Stimulated activated CD4-positive, alpha-beta T cell treated with anti-CD3 and anti-CD28 coated beads, Interleukin-15, amount 100 ng/mL, for 24 hours (primary cell): ENCODE measurements around the gene SPAST.
A peak's percentile ranks its signal among the peaks of the same experiment; 100 is the strongest.
"Not testable (repeated sequence)": the region's sequence is repeated elsewhere in the genome, so short reads cannot be mapped to it uniquely, and the experiment has no call there.

Source experiments
- DNase-seq: peaks from one replicate; pipeline ENCODE4 v3.0.0-alpha.2; 2020

The SPAST gene, protein sequence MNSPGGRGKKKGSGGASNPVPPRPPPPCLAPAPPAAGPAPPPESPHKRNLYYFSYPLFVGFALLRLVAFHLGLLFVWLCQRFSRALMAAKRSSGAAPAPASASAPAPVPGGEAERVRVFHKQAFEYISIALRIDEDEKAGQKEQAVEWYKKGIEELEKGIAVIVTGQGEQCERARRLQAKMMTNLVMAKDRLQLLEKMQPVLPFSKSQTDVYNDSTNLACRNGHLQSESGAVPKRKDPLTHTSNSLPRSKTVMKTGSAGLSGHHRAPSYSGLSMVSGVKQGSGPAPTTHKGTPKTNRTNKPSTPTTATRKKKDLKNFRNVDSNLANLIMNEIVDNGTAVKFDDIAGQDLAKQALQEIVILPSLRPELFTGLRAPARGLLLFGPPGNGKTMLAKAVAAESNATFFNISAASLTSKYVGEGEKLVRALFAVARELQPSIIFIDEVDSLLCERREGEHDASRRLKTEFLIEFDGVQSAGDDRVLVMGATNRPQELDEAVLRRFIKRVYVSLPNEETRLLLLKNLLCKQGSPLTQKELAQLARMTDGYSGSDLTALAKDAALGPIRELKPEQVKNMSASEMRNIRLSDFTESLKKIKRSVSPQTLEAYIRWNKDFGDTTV

GRCh38 chr2:32063310-32064020 is at the start of gene SPAST:
TSS of gene SPAST (plus strand) at chr2:32063556. CDS start at chr2:32063832, 276 bp downstream.
- peak; percentile 99 for DNase-seq

DNA sequence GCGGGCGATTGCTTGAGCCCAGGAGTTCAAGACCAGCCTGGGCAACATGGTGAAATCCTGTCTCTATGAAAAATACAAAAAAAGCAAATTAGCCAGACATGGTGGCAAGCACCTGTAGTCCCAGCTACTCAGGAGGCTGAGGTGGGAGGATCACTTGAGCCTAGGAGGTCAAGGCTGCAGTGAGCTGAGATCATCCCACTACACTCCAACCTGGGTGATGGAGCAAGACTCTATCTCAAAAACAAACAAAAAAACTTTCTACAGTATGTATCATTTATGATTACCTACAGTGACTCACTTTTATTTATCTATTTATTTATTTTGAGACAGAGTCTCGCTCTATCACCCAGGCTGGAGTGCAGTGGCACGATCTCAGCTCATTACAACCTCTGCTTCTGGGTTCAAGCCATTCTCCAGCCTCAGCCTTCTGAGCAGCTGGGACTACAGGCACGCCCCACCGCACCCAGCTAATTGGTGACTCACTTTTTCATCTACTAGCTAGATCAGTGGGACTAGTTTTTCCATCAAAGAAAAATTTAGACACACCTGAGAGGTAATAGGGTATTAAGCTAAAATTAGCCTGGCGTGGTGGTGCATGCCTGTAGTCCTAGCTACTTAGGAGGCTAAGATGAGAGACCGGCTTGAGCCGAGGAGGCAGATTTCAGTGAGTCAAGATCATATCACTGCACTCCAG is 44.4 kb upstream of the SPAST start:
- not testable (repeated sequence) for DNase-seq

DNA sequence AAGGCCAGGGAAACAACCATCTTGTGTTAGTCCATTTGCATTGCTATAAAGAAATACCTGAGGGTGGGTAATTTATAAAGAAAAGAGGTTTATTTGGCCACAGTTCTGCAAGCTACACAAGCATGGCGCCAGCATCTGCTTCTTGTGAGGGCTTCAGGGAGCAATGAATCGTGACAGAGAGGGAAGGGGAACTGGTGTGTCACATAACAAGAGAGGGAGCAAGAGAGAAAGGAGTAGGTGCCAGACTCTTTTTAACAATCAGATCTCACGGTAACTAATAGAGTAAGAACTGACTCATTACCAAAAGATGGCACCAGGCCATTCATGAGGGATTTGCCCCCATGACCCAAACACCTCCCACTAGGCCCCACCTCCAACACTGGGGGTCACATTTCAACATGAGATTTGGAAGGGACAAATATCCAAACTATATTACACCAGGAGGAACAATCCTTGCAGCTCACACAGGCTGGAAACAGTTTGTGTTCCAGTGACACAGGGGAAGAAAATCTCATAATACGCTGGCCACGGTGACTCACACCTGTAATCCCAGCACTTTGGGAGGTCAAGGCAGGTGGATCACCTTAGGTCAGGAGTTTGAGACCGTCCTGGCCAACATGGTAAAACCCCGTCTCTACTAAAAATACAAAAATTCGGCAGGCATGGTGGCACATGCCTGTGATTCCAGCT is 29.0 kb upstream of the SPAST start:
- not testable (repeated sequence) for DNase-seq

DNA sequence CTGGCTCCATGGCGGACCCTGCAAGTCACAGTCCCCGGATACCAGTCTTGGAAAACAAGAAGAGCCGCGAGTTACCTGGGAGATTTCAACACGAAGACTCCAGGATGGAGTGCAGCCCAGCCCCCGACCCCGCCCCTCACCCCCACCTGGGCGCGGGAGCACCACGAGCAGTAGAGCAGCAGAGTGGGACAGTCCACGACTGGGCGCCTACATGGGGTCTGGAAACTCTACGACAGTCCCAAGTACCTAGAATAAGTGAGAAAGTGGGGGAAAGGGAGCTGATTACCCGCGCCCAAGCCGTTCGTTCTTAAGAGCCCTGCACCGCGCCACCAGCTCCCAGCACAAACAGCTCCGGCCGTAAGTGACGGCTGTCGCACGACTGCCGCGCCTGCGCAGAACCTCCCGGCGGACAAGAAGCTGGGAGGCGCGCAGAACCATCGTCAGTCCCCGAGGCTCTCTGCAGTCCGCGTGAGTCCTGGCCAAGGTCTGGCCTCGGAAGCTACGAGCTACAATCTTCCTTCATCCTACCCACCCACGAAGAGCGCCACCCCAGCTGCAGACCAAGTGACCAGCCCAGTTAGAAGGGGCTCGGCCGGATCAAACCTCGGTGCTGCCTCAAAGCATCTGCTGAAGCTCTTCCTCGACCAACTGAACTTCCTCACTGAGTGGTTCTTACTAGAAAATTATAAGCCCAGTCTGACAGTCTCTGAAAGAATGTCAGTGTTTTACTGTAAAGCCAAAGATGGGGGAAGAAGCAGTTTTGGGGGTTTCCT is 23.7 kb upstream of the SPAST start, which contains the start of gene DPY30:
Gene DPY30, minus strand, starts transcription at position 359 of the 773 bp plus-strand sequence. Its CDS starts 349 bp downstream, at position 10.
- peak; percentile 93 for DNase-seq

DNA sequence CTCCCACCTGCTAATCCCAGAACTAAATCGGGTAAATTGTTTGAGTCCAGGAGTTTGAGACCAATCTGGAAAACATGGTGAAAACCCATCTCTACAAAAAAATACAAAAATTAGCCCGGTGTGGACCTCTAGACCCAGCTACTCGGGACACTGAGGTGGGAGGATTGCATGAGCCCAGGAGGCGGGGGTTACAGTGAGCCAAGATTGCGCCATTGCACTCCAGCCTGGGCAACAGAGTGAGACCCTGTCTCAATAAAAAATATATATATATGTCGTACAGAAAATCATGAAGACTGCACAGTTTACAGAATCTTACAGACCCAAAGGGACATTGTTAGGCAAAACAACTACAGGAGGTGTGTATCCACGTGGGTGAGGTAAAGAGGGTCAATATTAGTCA is 19.8 kb upstream of the SPAST start:
- no peak for DNase-seq

GRCh38 chr2:32051836-32052439 is 11.4 kb upstream of the SPAST start:
- no peak for DNase-seq

- not testable (repeated sequence) for DNase-seq
Observed at GRCh38 chr2:32054583-32054982, 8.8 kb upstream of the SPAST start.

- DNase-seq, result no peak
Observed at GRCh38 chr2:32058130-32058529, 5.2 kb upstream of the SPAST start.

- no peak for DNase-seq
Observed at GRCh38 chr2:32060266-32060665, 3.1 kb upstream of the SPAST start.

GRCh38 chr2:32061430-32061829 is 1.9 kb upstream of the SPAST start:
- no peak for DNase-seq

DNA sequence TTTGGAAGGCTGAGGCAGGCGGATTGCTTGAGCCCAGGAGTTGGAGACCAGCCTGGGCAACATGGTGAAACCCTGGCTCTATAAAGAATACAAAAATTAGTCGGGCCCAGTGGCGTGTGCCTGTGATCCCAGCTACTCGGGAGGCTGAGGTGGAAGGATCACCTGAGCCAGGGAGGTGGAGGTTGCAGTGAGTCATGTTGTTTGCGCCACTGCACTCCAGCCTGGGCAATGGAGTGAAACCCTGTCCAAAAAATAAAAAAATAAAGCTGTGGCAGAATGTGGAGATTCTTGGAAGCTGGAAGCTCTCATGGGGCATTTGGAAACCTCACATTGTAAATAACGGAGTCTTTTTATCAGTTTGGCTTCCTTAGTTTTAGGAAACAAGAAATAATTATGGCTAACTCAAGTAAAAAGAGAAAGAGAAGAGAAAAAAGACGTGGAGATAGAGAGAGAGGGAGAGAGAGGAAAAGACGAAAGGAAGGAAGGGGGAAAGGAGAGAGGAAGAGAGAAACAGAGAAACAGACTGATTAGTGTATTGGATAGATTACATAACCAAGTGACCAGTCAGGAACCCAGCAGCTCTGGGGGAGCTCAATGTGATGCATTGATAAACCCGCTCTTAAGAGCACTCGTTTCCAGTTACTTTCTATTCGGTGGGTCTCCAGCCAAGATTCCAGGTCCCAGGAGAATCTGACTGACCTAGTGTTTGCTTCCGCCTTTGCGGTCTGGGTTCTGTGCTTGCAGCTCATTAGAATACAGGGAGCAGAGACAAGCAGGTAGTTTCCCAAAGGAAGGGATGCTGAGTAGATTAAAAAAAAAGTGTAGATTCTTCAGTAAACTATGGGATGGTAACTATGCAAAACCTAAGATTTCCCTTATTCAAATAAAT is 1.1 kb upstream of the SPAST start:
- DNase-seq, result peak; percentile 6

DNA sequence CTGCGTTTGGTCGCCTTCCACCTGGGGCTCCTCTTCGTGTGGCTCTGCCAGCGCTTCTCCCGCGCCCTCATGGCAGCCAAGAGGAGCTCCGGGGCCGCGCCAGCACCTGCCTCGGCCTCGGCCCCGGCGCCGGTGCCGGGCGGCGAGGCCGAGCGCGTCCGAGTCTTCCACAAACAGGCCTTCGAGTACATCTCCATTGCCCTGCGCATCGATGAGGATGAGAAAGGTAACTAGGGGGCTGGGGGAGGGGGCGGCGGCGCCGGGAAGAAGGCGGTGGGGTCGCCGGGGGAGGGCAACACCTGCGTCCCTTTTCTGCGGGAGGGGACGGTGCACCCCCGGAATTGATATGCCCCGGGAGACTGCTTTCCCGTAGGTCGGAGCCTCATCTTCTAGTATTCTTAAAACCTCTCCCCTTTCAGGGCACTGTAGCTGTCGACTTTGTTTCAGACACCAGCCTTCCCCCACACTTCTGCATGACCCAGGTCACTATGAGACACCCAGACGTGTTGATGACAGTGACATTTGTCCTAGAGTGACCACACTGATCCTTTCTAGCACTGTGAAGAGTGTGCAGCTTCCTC is 755 bp downstream of the SPAST start:
- no peak for DNase-seq

GRCh38 chr2:32064713-32065112 is 1.4 kb downstream of the SPAST start:
- DNase-seq, result no peak

- no peak for DNase-seq
Observed at GRCh38 chr2:32067549-32067948, 4.2 kb downstream of the SPAST start.

GRCh38 chr2:32074134-32074506 is 10.8 kb downstream of the SPAST start:
- no peak for DNase-seq

DNA sequence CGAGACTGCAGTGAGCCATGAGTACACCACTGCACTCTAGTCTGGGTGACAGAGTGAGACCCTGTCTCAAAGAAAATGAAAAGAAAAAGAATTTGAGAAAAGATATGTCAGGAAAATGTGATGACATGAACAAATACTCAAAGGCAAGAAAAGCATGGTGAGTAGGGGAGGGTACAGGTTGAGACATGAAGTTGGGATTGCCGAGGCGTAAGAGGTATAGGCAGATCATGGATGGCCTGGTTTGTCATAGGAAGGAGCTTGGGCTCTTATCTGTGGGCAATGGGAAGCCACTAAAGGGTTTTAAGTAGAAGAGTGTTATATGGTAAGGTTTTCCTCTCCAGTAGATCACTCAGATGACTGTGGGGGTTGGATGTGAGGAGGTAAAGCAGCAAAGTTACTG is 32.3 kb downstream of the SPAST start:
- DNase-seq, result no peak

GRCh38 chr2:32108111-32108510 is 44.8 kb downstream of the SPAST start:
- DNase-seq, result no peak

- no peak for DNase-seq
Observed at GRCh38 chr2:32118055-32118454, 54.7 kb downstream of the SPAST start.

DNA sequence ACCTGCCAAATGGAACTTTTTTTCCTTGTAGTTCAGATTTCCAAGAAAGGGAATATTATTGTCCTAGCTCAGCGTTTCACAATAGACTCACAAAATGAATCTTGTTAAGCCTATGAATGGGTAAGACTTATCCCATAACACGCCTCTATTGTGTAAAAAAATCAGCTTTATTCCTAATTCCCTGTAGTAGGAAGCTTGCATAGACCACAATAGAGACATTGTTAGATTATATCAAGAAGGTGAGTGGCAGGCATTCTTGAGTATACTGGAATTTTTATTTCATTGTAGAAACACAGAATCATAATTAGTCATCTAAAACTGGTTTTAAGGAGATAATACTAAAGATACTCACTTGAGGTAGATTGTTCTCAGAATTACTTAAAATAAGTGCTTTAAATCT is 55.8 kb downstream of the SPAST start:
- no peak for DNase-seq

DNA sequence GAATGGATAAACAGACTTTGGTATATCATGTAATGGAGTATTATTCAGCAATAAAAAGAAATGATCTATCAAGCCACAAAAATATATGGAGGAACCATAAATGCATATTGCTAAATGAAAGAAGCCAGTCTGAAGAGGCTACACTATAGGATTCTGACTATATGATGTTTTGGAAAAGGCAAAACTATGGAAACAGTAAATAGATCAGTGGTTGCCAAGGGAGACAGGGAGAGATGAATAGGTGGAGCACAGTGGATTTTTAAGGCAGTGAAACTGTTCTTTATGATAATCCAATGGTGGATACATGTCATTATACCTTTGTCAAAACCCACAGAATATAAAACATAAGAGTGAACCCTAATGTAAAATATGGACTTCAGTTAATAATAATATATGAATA is 61.3 kb downstream of the SPAST start:
- no peak for DNase-seq
